T47D (cell line): ENCODE measurements around the gene ZIC2.
"Not testable (repeated sequence)": the region's sequence is repeated elsewhere in the genome, so short reads cannot be mapped to it uniquely, and the experiment has no call there.

ENCODE experiments used
- DNase-seq, 2 experiments: peaks; one replicate each; pipeline versions ENCODE4 v3.0.0 to v3.0.0-alpha.2; 2011 to 2012; ENCODE audit warnings: low read depth in 1 of 2, low spot score in 1 of 2
- JUND ChIP-seq: IDR thresholded peaks from 2 replicates; pipeline ENCODE4 v1.6.1; 2012; ENCODE audit warnings: low read depth
- in situ Hi-C: cut with HindIII; loops from 2 replicates; pipeline ENCODE4 v1.10.0; 2016; ENCODE audit warnings: low sequenced_read_pairs, low pct_unique_long_range_greater_than_20kb

ZIC2 gene

DNA sequence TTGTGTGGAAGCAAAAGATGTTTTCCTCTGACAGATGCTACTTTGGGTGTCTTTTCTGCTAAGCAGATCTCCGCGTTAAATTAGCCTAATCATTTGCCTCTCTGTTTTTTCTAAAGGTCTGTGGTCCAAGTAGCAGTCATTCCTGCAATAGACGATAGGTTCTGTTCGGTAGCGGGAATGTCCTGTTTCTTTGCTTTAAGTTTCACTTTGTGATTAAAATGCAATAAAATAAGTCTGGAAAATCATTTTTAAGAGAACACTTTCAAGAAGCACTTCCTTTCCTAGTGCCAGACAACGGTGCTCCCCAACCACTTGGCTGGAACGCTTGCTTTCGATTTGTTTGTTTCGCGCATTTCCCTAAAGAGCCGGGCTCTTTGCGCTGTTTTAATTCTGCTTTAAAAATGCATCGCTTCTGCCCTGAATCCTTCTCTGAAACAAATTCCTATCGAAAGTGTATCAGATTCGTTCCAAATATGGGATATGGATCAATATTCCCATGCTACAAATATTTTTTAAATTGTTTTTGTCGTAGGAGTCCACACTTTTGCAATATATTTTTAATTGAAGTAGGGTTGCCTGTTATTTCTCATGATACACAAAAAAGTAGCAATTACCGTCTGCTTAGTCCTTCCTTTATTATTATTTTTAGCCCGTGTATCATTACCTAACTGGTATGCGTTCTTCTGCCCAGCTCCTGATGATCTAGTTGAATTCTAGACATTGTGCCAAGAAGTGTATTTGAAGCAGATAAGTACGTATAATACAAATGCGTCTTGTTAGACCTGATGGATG is 14.2 kb downstream of the ZIC2 start:
- in situ Hi-C loops, result no loop called here
- DNase-seq, result peak in 1 of 2 experiments; percentile 37
- TF ChIP-seq JUND, result no peak

DNA sequence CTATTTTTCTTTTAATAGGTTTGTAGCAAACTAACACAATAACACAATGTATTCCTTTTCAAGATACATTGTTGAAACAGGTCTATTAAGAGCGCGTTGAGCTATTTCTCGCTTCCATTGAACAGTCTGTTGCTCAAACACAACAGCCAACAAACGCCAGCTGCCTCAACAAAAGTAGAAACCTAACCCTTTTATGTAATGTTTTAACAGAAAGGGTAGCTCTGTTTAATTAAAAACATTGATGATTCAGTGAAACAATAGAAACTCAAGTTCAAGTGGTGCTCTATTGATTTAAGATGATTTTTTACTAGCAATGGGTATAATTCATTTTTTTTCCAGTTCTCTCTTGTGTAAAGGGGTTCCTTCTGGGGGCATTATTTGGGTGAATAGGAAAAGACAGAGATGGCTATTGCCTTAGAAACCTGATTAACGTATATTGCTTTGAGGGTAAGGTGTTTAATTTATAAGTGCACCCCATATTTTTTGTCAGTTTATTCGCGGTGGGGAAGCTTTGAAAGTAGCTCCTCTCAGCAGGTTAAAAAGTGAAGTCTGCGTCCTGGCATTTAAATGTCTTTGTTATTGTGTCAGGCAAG is 14.9 kb downstream of the ZIC2 start:
- no peak for DNase-seq
- in situ Hi-C loops, result no loop called here
- no peak for TF ChIP-seq JUND

DNA sequence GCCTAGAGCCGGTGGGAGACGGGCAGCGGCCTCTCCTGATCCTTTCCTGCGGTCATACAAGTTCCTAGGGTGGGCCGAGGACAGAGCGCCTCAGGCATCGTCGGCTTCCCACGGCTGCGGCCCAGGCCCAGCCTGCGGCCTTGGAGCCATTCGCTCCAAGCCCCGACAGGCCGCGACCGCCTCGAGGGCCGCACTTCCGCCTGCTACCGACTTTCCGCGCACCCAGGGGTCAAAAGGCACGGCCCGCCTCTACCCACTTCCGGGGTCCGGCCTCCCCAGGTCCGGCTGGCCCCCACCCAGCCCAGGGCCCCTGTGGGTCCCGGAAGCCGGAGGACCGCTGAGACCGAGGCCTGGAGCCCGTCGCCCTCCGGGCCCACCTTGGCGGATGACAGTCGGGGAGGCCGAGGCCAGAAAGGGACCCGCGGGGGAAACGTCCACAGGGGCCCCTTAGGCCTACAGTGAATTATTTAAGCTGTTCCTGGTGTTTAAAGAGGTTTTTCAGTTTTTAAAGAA is 16.2 kb downstream of the ZIC2 start:
- in situ Hi-C loops, result no loop called here

DNA sequence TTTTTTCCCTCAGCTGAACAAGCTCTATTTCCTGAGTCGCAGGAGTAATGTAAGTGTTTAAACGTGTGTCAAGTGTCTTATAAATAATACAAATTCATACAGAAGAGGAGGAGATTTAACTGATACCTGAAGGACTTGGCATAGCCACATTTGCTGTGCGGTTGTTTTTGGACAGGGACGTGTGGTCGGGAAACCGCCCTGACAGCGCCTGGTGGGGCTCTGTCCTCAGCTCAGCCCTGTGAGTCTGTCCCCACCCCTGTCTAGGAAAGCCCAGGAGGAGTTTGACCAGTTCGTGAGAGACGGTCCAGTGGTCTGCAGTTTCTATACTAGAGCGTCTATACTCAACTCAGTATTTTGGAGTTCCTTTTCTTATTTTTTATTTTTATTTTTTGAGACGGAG is 16.7 kb downstream of the ZIC2 start:
- in situ Hi-C loops, result no loop called here
- DNase-seq, result no peak
- TF ChIP-seq JUND, result no peak

More for the DNA sequence above, 16.2 kb downstream of the ZIC2 start:
- no peak for TF ChIP-seq JUND
- no peak for DNase-seq

DNA sequence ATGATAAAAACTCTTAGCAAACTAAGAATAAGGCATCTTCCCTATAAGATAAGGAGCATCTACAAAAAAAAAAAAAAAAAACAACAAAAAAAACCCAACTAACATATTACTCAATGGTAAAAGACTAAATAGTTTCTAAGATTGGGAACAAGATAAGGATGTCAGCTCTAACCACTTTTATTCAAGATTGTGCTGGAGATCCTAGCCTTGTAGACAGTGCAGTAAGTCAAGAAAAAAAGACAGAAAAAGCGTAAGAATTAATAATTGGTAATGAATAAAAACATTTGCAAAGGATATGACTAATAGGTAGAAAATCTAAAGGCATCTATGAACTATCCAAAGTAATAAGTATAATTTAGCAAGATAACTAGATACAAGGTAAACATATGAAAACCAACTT is 33.0 kb downstream of the ZIC2 start:
- no peak for TF ChIP-seq JUND
- DNase-seq, result no peak
- in situ Hi-C loops, result no loop called here

DNA sequence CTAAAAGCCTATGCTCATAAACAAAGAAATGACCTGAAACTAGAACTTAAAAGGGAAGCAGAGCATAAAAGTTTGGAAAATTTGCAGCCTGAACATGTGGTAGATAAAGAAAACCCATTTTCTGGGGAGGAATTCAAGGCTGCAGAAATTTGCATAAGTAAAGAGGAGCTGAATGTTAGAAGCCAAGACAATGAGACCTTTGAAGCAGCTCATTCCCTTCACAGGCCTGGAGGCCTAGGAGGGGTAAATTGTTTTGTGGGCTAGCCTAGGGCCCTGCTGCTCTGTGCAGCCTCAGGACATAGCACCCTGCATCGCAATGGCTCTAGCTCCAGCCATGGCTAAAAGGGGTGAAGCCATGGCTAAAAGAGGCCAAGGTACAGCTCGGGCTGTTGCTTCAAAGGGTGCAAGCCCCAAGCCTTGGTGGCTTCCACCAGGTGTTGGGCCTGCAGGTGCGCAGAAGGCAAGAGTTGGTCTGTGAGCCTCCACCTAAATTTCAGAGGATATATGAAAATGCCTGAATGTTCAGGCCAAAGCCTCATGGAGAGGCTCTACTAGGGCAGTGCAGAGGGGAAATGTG is 38.3 kb downstream of the ZIC2 start:
- in situ Hi-C loops, result no loop called here
- TF ChIP-seq JUND, result no peak
- no peak for DNase-seq

DNA sequence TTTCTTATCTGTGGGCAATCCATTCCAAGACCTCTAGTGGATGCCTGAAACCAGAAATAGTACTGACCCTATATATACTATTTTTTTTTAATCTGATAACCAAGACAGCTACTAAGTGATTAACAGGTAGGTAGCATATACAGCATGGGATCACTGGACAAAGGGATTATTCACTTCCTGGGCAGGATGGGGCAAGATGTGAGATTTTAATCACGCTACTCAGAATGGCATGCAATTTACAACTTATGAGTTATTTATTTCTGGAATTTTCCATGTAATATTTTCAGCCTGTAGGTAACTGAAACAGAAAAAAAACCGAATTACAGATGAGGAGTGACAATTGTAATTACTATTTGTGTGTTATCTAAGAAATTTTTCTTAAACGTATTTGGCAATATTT is 41.2 kb downstream of the ZIC2 start:
- in situ Hi-C loops, result no loop called here
- no peak for TF ChIP-seq JUND
- DNase-seq, result no peak

DNA sequence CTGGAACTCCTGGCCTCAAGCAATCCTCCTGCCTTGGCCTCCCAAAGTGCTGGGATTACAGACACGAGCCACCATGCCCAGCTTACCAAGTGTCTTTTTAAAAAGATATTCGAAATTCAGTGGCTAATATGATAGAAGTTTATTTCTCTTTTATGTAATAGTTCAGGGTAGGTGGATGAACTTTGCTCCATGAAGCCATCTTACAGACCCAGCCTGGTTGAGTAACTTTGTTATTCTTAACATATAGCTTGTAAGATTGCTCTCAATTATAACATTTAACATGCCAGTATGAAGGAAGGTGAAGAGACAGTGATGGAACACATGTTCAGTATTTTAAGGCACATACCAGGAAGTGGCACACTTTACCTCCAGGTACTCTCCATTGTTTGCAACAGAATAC is 42.4 kb downstream of the ZIC2 start:
- no peak for TF ChIP-seq JUND
- in situ Hi-C loops, result no loop called here
- DNase-seq, result no peak

DNA sequence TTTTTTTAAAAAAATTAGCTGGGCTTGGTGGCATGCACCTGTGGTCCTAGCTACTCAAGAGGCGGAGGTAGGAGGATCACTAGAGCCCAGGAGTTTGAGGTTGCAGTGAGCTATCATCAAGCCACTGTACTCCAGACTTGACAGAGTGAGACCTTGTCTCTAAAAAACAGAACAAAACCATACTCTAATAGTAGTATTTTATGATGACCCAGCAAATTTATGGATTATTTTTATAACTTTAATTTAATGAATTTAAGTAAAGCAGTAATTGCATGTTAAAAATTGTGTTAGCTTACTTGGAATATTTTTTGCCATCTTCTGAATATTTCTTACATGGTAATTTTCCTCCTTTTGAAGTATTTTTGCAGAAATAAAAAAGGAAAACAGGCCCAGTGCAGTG is 48.3 kb downstream of the ZIC2 start:
- in situ Hi-C loops, result no loop called here
- no peak for TF ChIP-seq JUND
- no peak for DNase-seq

DNA sequence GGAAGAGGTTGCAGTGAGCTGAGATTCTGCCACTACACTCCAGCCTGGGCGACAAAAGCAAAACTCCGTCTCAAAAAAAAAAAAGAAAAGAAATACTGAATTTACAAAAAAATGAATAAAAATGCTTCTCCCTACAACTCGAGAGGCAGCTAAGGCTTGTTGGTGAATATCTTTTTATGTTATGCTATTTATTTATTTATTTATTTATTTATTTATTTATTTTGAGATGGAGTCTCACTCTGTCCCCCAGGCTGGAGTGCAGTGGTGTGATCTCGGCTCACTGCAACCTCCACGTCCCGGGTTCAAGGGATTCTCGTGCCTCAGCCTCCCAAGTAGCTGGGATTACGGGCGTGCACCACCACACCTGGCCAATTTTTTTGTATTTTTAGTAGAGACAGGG is 51.1 kb downstream of the ZIC2 start:
- in situ Hi-C loops, DNase-seq: not testable (repeated sequence)

DNA sequence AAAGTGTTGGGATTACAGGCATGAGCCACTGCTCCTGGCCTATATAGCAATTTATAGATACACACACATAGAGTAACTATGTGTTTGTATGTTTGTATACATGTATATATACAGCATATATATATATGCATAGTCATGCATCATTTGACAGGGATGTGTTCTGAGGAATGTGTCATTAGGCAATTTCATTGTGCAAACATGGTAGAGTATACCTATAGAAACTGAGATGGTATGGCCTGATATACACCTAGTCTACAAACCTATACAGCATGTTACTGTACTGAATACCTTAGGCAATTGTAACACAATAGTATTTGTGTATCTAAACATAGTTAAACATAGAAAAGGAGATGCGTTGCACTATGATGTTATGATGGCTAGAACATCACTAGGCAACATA is 54.4 kb downstream of the ZIC2 start:
- in situ Hi-C loops, result no loop called here
- no peak for TF ChIP-seq JUND
- DNase-seq, result peak in 1 of 2 experiments; percentile 87
